Esophagus squamous epithelium (tissue), 5 donors: ENCODE data around the gene MEIOSIN. TPM values are rescaled to one million over a fixed set of nuclear protein-coding genes. Genes with fewer than 3 reads are reported as not detected.

ENCODE experiments used
- DNase-seq: peaks from one replicate; lab custom pipeline; 2025; lab: John Stamatoyannopoulos, UW
- H3K27ac ChIP-seq, 4 donors: fragments of 200-600 bp; sonication (generic); one replicate each; pipeline ENCODE4 v1.5.1; 2016 to 2019; ENCODE audit warnings: mild to moderate bottlenecking in 1 of 4
- H3K27me3 ChIP-seq, 4 donors: fragments of 200-600 bp; sonication (generic); 1 replicate in 3 of 4; 2 replicates in 1 of 4; pipeline versions ENCODE4 v1.5.1 to v1.6.0; 2017 to 2021; ENCODE audit warnings: antibody characterized with exemption in 1 of 4
- H3K36me3 ChIP-seq, 3 donors: fragments of 200-600 bp; sonication (generic); one replicate each; pipeline ENCODE4 v1.5.1; 2016 to 2019
- H3K4me1 ChIP-seq, 3 donors: fragments of 200-600 bp; sonication (generic); one replicate each; pipeline ENCODE4 v1.5.1; 2017 to 2019
- H3K4me3 ChIP-seq, 4 donors: fragments of 200-600 bp; sonication (generic); 1 replicate in 3 of 4; 2 replicates in 1 of 4; pipeline ENCODE4 v1.5.1; 2016 to 2019; ENCODE audit warnings: mild to moderate bottlenecking in 2 of 4, moderate library complexity in 1 of 4
- H3K9me3 ChIP-seq, 3 donors: fragments of 200-600 bp; sonication (generic); one replicate each; pipeline ENCODE4 v1.5.1; 2016 to 2019
- CTCF ChIP-seq, 6 experiments: fragments of 450-650 bp in 4 of 6; fragments of 200-600 bp in 2 of 6; sonication (generic) in 2 of 6; IDR thresholded peaks; one replicate each; pipeline ENCODE4 v1.5.1; 2016 to 2019; ENCODE audit warnings: antibody characterized with exemption in 6 of 6, mild to moderate bottlenecking in 4 of 6, moderate library complexity in 4 of 6
- POLR2A ChIP-seq, 4 donors: fragments of 450-650 bp; IDR thresholded peaks; one replicate each; pipeline ENCODE4 v1.6.1; 2017; ENCODE audit warnings: antibody characterized with exemption in 4 of 4, mild to moderate bottlenecking in 4 of 4, moderate library complexity in 3 of 4
- WGBS, 2 donors: methylation state at CpG; one replicate each; pipeline ENCODE4 v1.1.5; 2018; 5-methylcytosine and 5-hydroxymethylcytosine counted together
- intact Hi-C: fragments of 100-400 bp; cut with DNase I; formaldehyde crosslinking; loops from one replicate; pipeline ENCODE4 v1.15.0; 2022
- total RNA-seq, 4 donors: library from RNA; depleted of rRNA; stranded (reverse); fragments of >200 nt; gene quantifications; one replicate each; pipeline ENCODE4 v1.1.0, GENCODE V29; 2016
- donor health status: DM: yes; HTN: yes; CAD: no.

The MEIOSIN gene
- total RNA-seq, 4 donors from 2014 or later = not detected

- 0 to 3% methylated on average over 6 to 10 of the region's 10 CpGs for WGBS, 2 donors
- TF ChIP-seq CTCF (IDR thresholded peaks at IDR 0.05) (no peak), POLR2A (IDR thresholded peaks at IDR 0.05) (peak in 2 of 4 donors; percentile 21 to 51)
Measured at GRCh38 chr19:45729800-45730290, 3.4 kb upstream of the MEIOSIN start.

DNA sequence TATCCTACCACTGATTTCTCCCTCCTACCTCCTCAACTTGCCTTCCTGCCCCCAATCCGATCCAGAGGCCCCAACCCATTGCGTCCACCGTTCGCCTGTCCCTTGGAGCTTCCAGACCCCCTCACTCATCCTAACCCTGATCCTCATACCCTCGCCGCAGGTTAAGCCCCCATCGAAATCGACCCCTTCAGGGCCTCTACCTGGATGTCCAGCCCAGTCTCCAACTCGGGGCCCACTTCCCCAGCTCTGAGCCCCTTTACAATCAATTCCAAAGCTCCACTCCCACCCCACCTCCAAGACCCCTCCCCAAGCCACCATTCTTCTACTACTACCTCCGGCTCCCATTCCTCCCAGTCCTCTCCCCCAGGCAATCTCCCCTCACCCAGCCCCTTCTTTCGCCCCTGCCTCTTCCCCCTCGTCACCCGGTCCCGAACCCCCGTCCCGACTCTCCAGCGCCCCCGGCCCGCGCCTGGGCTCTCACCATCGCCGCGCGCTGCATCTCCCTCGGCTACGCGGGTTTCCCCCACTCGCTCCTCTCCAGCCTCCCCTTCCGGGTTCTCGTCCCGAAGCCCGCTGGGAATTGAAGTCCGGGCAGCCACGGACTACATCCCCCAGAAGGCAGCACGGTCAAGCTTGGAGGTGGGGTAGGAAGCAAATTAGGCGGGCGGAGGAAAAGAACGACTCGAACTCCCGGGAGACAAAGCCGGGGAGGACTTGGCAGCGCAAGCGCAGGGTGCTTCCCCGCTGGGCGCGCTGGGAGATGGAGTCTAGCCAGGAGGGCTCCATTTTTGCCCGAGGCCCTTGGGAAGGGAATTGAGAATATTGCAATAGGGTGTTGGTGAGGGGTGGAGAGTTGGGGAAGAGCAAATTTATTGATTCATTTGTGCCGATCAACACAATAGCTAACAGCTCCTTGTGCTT lies 2.6 kb upstream of the MEIOSIN start, which contains the start of gene FBXO46:
FBXO46 (minus strand) TSS at position 529 of the 921 bp plus-strand sequence. CDS start 17,401 bp downstream, outside the sequence.
- no peaks in the 10 kb centered on the region for H3K27me3 ChIP-seq
- peak within 1 kb of the TSS; percentile 84 to 97 (median 92) for H3K4me3 ChIP-seq
- peak; percentile 91 for DNase-seq
- peak in 1 of 6 experiments; percentile 31 for TF ChIP-seq CTCF (IDR thresholded peaks at IDR 0.05)
- TF ChIP-seq POLR2A (IDR thresholded peaks at IDR 0.05) = peak in 3 of 4 donors; percentile 64 to 91 (median 91)
- 1% methylated on average over 25 to 32 of the region's 48 CpGs for WGBS, 2 donors
- peaks cover 0 to 14% (median 0%) of the 10 kb centered on the region in 3 donors for H3K36me3 ChIP-seq
- no peaks in the 10 kb centered on the region for H3K9me3 ChIP-seq
- intact Hi-C loops = no loop called here
- H3K27ac ChIP-seq = peak within 1 kb of the TSS; percentile 91 to 95 (median 92)
- H3K4me1 ChIP-seq = peaks cover 12 to 50% (median 21%) of the 10 kb centered on the region in 3 donors

More at GRCh38 chr19:45729800-45730290, 3.4 kb upstream of the MEIOSIN start:
- intact Hi-C loops = no loop called here
- H3K4me3 ChIP-seq = peak overlapping the region; percentile 84 to 97 (median 92)
- H3K4me1 ChIP-seq = peaks cover 12 to 56% (median 21%) of the 10 kb centered on the region in 3 donors
- H3K27me3 ChIP-seq = no peaks in the 10 kb centered on the region
- no peaks in the 10 kb centered on the region for H3K9me3 ChIP-seq
- DNase-seq = no peak
- H3K27ac ChIP-seq = peak overlapping the region; percentile 91 to 95 (median 92)
- H3K36me3 ChIP-seq = peaks cover 0 to 20% (median 0%) of the 10 kb centered on the region in 3 donors

DNA sequence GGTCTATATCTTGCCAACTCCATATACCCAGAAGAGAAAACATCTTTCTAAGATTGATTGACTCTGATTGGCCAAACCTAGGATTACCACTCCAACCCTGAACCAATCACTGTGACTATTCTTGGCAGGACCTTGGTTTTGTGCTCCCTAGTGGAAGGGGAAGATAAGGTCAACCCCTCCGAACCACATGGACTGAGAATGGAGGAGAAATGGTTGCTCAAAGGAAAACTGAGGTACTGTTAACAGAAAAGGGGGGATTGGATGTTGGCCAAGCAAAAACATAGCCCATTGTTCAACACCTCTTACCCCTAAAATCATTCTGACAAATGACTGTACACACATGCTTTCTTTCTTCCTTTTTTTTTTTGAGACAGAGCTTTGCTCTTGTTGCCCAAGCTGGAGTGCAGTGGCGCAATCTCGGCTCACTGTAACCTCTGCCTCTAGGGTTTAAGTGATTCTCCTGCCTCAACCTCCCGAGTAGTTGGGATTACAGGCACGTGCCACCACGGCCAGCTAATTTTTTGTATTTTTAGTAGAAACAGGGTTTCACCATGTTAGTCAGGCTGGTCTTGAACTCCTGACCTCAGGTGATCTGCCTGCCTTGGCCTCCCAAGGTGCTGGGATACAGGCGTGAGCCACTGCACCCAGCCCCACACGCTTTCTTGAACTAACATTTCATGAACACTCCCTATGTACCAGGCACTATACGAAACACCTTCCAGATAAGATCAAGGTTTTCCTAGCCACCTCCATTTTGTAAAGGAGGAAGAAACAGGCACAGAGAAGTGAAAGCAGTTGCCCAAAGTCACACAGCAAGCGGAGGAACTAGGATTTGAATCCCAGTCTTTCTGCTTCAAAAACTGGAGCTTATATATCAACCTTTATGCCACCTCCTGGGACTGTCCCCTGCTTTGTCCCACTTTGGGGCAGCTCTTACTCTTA lies 6.5 kb downstream of the MEIOSIN start:
- WGBS, 2 donors = 90% methylated on average over 6 to 7 of the region's 10 CpGs
- Histone ChIP-seq H3K27me3 (peaks cover 0 to 11% (median 0%) of the 10 kb centered on the region in 4 donors), H3K9me3 (no peaks in the 10 kb centered on the region), H3K27ac (no peak overlapping the region), H3K4me3 (no peak overlapping the region), H3K4me1 (no peaks in the 10 kb centered on the region), H3K36me3 (no peaks in the 10 kb centered on the region)
- intact Hi-C loops = no loop called here
- DNase-seq = no peak
- TF ChIP-seq CTCF (IDR thresholded peaks at IDR 0.05) (no peak), POLR2A (IDR thresholded peaks at IDR 0.05) (no peak)

DNA sequence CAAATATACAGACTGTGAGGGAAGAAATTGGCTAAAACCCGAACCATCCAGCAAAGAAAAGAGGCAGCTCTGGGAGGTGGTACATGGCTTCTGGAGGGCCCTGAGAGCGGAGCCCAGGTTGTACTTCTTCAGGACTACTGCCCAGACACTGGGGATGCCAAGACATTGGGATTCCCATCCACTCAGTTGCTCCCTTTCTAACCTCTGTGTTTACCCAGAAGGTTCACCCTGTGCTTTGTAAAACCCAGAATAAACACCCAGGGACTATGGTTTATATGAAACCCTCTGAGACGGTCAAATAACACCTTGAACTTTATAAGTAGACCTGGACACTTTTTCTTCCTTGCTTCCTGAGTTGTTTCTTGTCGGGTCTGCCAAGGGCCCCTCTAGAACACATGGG lies 9.7 kb downstream of the MEIOSIN start:
- H3K27me3 ChIP-seq = peaks cover 0 to 11% (median 0%) of the 10 kb centered on the region in 4 donors
- H3K4me3 ChIP-seq = no peak overlapping the region
- no peak overlapping the region for H3K27ac ChIP-seq
- H3K36me3 ChIP-seq = no peaks in the 10 kb centered on the region
- H3K9me3 ChIP-seq = no peaks in the 10 kb centered on the region
- H3K4me1 ChIP-seq = no peaks in the 10 kb centered on the region
- TF ChIP-seq POLR2A (IDR thresholded peaks at IDR 0.05) (no peak), CTCF (IDR thresholded peaks at IDR 0.05) (no peak)
- no peak for DNase-seq
- intact Hi-C loops = no loop called here
- WGBS, 2 donors = 28 to 60% methylated on average over 3 to 4 of the region's 4 CpGs
